Stimulated activated CD8-positive, alpha-beta memory T cell treated with anti-CD3 and anti-CD28 coated beads, Interleukin-2, amount 100 ng/mL, for 1 hour (primary cell): ENCODE results near the gene KLRF2.

Experiments used
- DNase-seq, 2 donors: peaks; one replicate each; pipeline ENCODE4 v3.0.0-alpha.2; 2020; ENCODE audit warnings: low read depth in 2 of 2

The KLRF2 gene

DNA sequence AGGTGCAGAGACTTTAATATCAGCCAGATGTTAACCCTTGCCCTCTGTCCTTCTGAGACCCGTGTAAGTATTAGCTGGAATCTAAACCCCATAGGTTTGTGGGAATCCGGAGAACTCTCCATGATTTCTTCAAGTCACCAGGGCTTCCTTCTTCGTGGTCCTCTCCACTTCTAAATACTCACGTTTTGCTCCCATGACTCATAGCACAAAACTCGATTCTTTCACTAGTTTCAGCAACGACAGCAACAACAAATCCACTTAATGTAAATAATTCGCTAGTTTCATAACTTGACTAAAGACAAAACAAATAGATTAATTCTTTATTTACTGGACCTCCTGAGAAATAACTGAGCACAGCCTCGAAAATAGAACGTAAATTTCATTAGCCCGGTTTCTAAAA, 55.3 kb downstream of the KLRF2 start:
- no peak for DNase-seq

DNA sequence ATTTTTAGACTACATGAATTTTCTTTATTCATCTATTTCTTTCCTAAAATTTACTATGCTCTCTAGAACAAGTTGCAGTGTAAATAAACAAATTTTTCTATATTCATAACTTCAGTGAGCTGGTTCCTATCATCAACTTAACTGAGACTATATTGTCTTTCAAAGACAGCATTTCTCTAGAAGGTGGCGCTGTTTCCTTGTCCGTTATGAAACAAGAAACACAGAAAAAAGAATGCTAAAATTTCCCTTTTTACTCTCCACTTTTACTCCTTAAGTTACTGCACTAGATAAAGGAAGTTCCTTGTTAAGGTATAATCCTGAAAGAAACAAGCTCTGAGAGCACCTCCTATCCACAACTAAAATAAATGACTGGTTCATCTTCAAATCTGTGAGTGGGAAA, 59.1 kb downstream of the KLRF2 start:
- DNase-seq, result no peak

DNA sequence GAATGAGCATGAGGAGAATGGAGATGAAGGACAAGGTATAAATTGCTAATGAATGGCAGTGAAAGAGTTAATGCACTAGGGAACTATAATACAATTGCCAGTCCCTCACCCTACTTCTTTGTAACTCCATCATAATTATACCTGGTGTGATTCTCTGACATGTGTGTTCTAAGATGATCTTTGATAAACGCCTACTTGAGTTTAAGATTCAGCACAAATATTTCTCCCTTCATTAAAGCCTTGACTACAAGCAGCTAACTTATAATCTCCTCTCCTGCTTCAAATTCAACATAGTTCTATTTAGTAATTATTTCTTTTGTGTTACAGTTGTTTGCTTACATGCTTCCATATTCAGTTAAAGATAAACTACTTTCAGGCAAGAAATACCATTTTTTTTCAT, 60.5 kb downstream of the KLRF2 start:
- no peak for DNase-seq

DNA sequence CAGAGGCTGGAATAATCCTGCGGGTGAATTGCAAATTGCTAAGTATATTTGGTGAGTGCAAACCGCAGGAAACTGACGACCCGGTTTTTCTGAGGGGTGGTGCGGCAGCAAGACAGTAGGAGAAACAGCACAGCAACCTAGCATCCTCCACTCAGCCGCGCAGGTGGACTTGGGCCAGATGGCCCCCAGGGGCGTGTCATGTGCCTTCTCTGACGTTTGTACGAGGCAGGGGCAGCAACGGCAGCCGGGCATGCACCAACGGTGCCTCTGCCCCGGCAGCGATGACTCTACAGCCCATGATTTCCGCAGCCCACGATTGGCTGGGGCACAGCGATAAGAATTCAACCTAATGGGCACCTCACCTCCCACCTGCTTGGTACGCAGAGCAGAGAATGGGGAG, 62.0 kb downstream of the KLRF2 start:
- DNase-seq, result no peak

DNA sequence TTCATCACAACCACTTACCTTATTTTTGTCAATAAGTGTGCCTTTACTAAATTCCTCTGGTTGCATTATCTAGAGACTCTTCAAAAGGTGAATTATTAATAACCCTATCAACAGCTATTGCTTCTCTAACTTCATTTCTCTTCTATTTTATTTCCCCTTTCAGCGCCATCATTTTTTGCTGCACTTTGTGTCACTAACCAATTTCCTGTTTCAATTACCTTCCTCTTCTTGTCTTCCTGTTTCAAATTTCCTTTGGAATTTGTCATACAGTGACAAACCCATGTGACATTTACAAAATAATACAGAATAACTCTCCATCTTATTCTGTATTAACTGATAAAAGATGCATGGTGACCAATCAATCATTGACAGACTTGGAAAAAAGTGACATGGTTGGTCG, 63.1 kb downstream of the KLRF2 start:
- DNase-seq, result no peak
